Muscle of back (tissue), 13 donors: ENCODE data around the gene OPN1MW2. TPM values are rescaled to one million over a fixed set of nuclear protein-coding genes. Genes with fewer than 3 reads are reported as not detected.
"Not testable (repeated sequence)": the region's sequence is repeated elsewhere in the genome, so short reads cannot be mapped to it uniquely, and the experiment has no call there.

Source experiments
- DNase-seq, 3 donors: peaks; one replicate each; pipeline versions ENCODE4 v3.0.0 to v3.0.0-alpha.2; 2013
- long read RNA-seq, 9 donors: transcript quantifications; one replicate each; lab custom pipeline, GENCODE V29; 2026
- polyA plus RNA-seq, 10 donors: library from polyadenylated mRNA; unstranded; fragments of 120-200 nt; gene quantifications; one replicate each; pipeline ENCODE4 v1.2.1, GENCODE V29; 2013; ENCODE audit not compliant: insufficient read length in 10 of 10

OPN1MW2 gene
- polyA plus RNA-seq = not detected
- long read RNA-seq, donor 1 = 0 reads
- long read RNA-seq, donor 2 = 0 reads
- long read RNA-seq, donor 3 = 0 reads
- long read RNA-seq, donor 4 = 0 reads
- long read RNA-seq, donor 5 = 0 reads
- long read RNA-seq, donor 6 = 0 reads
- long read RNA-seq, donor 7 = 0 reads
- long read RNA-seq, donor 8 = 0 reads
- long read RNA-seq, donor 9 = 0 reads

DNA sequence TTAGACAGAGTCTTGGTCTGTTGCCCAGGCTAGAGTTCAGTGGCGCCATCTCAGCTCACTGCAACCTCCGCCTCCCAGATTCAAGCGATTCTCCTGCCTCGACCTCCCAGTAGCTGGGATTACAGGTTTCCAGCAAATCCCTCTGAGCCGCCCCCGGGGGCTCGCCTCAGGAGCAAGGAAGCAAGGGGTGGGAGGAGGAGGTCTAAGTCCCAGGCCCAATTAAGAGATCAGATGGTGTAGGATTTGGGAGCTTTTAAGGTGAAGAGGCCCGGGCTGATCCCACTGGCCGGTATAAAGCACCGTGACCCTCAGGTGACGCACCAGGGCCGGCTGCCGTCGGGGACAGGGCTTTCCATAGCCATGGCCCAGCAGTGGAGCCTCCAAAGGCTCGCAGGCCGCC is at the start of gene OPN1MW2:
TSS of gene OPN1MW2 (plus strand) at position 301 of the 400 bp plus-strand sequence. CDS start at position 361, 60 bp downstream.
- not testable (repeated sequence) for DNase-seq

DNA sequence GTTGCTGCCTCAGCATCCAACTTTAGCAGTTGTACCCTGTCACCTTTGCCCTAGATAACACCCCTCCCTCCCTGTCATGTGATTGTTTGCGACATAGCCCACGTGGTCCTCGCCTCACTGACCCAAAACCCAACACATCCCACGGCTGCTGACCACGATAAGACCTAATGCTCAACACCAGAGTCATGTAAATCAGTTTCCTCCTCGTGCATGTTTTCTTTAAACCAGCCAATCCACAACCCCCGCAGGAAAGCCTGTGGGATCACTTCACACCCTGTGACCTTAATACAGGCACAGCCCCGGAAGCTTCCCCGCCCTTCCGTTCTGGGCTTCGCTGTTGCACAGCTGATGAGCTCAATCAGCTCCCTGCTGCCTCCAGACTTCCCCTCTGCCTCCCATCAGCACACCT is 47.0 kb upstream of the OPN1MW2 start:
- DNase-seq = not testable (repeated sequence)

DNA sequence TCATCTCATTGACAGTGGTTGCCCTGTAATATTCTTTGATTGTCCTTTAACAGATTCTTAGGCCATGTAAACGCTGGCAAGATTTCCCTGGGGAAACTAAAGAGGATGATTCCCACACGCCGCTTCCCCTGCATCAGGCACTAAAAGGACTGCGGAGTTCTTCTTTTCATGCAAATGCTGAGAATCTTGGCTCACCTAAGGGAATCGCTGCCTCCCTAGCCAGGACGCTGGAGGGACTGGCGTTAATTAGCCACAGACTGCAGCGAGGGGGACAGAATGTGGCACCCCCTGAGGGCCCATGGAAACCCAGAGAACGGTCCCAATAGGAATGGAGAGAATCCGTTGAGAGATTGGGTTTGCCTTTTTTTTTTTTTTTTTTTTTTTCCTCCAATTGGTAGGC is 45.2 kb upstream of the OPN1MW2 start:
- DNase-seq = not testable (repeated sequence)

DNA sequence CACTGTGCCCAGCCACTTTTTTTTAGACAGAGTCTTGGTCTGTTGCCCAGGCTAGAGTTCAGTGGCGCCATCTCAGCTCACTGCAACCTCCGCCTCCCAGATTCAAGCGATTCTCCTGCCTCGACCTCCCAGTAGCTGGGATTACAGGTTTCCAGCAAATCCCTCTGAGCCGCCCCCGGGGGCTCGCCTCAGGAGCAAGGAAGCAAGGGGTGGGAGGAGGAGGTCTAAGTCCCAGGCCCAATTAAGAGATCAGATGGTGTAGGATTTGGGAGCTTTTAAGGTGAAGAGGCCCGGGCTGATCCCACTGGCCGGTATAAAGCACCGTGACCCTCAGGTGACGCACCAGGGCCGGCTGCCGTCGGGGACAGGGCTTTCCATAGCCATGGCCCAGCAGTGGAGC is 37.3 kb upstream of the OPN1MW2 start, which contains the start of gene OPN1MW:
TSS of gene OPN1MW (plus strand) at position 301 of the 400 bp plus-strand sequence. CDS start at position 383, 82 bp downstream.
- DNase-seq = not testable (repeated sequence)

DNA sequence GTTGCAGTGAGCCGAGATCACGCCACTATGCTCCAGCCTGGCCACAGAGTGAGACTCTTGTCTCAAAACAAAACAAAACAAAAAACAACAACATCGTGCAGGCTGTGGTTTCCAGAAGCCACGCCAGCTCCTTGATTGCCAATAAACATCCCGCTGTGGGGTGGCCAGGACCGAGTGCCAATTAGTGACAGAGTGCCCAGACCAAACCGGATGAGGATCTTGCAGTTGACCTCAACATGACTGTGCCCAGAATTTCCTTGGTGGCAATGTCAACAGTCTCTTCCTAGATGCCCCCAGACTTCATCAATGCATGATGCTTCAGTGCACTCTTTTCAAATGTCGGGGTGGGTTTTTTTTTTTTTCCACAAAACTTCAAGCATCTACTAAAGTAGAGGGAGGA is 35.8 kb upstream of the OPN1MW2 start:
- not testable (repeated sequence) for DNase-seq

DNA sequence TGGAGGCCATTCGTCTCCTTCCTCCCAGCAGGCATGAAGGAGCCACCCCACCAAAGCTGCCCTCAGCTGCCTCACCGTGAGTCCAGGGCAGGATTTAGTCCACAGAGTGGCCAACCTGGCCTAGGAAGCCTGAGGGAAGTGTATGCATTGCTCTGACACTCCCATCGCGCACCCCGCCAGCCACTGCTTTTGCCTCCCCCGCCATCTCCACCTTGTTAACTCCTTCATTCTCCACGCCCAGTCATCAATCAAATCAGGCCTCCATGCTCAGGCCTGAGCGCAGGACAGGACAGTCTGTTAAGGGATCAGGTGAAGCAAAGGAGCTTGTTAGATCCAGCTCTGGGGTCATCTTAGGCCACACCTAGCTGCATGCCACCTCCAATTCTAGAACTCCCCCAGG is 26.7 kb upstream of the OPN1MW2 start:
- not testable (repeated sequence) for DNase-seq

DNA sequence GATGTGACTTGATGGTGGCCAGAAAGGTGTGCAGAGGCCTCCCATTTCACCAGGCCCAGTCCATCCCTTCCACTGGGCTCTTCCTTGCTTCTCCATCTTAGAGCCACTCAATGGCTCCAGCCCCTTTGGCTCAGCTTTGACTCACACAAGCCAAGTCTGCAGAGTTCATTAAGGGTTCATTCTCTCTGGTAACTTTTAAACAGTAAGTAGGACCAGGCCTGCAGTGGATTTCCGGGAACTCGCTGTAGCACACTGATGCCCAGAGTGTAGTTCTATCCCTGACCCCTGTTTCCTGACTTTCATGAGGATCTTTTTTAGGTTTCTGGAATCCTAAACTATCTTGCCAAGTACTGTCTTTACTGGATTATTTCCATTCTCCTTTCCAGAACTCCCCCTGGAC is 25.2 kb upstream of the OPN1MW2 start:
- not testable (repeated sequence) for DNase-seq

DNA sequence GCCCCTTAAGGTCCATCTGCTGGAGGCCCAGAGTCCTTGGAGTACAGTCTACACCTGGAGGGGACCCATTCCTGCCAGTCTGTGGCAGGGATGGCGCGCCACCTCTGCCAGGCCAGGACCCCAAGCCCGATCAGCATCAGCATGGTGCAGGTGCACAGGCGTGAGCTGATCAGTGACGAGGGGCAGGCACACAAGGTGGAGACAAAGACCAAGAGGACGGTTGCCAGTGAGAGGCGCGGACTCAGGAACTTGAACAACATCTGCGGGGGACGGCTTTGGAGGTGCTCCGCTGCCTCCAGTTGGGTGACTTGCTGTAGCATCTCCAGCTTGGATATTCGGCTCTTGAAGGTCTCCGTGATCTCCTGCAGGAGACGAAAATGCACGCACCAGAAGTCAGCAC is 23.1 kb upstream of the OPN1MW2 start:
- not testable (repeated sequence) for DNase-seq

DNA sequence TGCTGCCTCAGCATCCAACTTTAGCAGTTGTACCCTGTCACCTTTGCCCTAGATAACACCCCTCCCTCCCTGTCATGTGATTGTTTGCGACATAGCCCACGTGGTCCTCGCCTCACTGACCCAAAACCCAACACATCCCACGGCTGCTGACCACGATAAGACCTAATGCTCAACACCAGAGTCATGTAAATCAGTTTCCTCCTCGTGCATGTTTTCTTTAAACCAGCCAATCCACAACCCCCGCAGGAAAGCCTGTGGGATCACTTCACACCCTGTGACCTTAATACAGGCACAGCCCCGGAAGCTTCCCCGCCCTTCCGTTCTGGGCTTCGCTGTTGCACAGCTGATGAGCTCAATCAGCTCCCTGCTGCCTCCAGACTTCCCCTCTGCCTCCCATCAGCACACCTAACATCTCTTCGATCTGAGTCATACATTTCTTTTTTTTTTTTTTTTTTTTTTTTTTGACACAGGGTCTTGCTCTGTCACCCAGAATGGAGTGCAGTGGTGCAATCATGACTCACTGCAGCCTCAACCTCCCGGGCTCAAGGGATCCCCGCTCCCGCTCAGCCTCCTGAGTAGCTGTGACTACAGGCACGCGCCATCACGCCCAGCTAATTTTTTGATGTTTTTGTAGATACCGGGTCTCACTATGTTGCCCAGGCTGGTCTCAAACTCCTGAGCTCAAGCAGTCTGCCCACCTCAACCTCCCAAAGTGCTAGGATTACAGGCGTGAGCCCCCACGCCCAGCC is 9.7 kb upstream of the OPN1MW2 start:
- not testable (repeated sequence) for DNase-seq

DNA sequence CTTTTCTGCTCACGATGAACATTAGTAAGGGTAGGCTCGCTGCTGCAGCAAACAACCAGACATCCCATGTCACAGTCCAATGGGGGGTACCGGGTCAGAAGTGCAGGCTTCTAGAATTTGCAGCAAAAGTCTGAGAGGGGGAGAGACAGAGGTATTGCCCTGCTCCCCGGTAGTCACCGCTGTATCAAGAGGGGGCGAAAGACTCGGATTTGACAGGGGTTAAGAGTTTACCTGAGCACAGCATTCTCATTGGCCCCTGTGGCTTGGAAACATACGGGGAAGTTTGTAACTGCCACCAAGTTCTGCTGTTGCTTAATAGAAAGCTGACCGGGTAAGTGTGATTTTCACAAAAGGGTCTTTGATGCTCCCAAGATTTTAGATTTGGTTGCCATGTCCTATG is 8.5 kb upstream of the OPN1MW2 start:
- DNase-seq = not testable (repeated sequence)

DNA sequence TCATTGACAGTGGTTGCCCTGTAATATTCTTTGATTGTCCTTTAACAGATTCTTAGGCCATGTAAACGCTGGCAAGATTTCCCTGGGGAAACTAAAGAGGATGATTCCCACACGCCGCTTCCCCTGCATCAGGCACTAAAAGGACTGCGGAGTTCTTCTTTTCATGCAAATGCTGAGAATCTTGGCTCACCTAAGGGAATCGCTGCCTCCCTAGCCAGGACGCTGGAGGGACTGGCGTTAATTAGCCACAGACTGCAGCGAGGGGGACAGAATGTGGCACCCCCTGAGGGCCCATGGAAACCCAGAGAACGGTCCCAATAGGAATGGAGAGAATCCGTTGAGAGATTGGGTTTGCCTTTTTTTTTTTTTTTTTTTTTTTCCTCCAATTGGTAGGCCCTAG is 8.1 kb upstream of the OPN1MW2 start:
- not testable (repeated sequence) for DNase-seq

DNA sequence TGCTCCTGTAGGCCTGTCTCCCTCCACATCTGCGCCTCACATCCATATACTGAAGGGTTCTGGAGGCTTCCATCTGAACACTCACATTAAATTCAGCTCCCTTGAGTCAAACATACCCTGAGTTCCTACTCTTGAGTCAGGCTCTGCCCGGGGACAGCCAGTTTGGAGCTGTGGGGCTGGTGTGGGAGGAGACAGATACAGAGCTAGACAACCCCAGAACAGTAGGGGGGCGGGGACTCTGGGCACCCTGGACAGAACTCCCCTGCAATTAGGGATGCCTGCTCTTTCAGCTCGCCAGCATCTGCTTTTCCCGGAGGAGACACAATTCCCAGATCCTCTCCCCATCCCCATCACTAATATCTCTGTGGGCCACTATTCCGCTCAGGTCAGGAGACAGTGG is 5.7 kb downstream of the OPN1MW2 start:
- DNase-seq = not testable (repeated sequence)

DNA sequence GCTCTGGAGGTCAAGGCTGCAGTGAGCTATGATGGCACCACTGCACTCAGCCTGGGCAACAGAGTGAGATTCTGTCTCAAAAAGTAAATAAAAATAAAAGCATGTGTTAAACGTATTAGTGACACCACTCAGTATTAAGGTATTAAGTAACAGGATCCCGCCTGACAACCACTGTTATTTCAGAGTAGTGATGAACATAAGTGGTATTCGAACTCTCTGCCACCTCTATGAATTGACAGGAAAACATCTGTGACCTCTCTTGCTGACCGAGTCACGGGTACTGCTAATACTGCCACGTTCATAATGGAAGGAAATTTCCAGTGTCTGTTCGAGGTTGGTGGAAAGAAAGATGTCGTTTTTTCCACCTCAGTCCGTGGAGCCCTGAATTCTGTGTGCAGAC is 7.2 kb downstream of the OPN1MW2 start:
- not testable (repeated sequence) for DNase-seq

DNA sequence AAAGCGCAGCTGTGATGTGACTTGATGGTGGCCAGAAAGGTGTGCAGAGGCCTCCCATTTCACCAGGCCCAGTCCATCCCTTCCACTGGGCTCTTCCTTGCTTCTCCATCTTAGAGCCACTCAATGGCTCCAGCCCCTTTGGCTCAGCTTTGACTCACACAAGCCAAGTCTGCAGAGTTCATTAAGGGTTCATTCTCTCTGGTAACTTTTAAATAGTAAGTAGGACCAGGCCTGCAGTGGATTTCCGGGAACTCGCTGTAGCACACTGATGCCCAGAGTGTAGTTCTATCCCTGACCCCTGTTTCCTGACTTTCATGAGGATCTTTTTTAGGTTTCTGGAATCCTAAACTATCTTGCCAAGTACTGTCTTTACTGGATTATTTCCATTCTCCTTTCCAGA is 11.9 kb downstream of the OPN1MW2 start:
- DNase-seq = not testable (repeated sequence)

DNA sequence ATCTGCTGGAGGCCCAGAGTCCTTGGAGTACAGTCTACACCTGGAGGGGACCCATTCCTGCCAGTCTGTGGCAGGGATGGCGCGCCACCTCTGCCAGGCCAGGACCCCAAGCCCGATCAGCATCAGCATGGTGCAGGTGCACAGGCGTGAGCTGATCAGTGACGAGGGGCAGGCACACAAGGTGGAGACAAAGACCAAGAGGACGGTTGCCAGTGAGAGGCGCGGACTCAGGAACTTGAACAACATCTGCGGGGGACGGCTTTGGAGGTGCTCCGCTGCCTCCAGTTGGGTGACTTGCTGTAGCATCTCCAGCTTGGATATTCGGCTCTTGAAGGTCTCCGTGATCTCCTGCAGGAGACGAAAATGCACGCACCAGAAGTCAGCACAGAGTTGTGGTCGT is 14.1 kb downstream of the OPN1MW2 start:
- DNase-seq = not testable (repeated sequence)

DNA sequence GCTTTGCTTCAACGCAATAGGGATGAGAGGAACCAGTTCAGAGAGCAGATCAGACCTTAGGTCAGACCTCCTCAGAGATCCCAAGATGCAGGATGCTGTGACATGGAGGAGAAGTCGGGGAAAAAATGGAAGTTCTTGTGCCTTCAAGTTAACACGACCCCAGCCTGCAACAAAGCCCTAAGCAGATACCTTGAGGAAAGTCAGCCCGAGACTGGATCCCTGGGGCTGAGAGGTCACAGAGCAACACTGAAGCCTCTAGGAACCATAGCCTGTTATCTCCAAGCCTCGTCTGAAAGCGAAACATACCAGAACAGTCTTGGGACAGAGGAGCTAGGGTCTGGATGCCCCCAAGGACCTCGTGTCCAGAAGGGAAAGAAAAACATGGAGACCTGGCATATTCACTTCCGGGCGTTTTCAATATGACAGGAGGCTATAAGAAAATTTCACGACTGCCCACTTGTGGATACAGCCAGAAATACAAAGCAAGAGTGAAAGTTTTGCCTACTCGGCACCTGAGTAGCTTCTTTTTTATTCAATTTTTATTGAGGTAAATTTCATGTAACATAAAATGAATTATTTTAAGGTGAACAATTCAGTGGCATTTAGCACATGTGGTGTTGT is 19.5 kb downstream of the OPN1MW2 start:
- DNase-seq = not testable (repeated sequence)

DNA sequence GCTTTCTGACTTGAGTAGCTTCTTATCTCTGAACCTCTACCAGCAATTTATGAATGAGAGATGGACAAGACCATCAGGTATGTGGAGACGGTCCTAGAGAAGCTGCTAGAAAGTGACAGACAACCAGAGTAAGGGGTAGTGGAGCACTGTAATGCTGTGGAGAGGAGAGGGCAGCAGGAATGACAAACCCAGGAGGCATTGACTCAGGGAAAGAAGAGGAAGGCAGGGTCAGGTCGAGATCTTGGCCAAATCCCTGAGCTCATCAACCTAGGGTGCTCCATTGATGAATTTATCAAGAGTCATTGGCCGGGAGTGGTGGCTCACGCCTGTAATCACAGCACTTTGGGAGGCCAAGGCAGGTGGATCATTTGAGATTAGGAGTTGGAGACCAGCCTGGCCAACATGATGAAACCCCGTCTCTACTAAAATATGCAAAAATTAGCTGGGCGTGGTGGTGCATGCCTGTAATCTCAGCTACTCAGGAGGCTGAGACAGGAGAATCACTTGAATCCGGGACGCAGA is 20.5 kb downstream of the OPN1MW2 start:
- DNase-seq = not testable (repeated sequence)

DNA sequence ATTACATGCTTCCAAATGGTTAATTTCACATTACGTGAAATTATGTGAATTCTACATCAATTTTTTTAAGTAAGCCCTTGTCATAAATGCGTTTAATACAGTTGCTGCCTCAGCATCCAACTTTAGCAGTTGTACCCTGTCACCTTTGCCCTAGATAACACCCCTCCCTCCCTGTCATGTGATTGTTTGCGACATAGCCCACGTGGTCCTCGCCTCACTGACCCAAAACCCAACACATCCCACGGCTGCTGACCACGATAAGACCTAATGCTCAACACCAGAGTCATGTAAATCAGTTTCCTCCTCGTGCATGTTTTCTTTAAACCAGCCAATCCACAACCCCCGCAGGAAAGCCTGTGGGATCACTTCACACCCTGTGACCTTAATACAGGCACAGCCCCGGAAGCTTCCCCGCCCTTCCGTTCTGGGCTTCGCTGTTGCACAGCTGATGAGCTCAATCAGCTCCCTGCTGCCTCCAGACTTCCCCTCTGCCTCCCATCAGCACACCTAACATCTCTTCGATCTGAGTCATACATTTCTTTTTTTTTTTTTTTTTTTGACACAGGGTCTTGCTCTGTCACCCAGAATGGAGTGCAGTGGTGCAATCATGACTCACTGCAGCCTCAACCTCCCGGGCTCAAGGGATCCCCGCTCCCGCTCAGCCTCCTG is 28.0 kb downstream of the OPN1MW2 start:
- not testable (repeated sequence) for DNase-seq

DNA sequence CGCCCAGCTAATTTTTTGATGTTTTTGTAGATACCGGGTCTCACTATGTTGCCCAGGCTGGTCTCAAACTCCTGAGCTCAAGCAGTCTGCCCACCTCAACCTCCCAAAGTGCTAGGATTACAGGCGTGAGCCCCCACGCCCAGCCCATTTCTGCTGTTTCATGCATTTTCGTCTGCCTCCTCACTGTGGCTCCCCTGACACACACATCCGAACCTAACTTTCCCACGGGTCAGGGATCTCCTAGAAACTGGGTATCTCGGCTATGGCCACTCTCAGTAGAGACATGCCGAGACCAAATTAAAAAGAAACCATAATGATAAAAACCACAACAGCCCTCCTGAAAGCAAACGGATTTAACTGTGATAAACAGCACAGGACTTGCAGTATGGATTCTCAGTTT is 28.5 kb downstream of the OPN1MW2 start:
- DNase-seq = not testable (repeated sequence)

DNA sequence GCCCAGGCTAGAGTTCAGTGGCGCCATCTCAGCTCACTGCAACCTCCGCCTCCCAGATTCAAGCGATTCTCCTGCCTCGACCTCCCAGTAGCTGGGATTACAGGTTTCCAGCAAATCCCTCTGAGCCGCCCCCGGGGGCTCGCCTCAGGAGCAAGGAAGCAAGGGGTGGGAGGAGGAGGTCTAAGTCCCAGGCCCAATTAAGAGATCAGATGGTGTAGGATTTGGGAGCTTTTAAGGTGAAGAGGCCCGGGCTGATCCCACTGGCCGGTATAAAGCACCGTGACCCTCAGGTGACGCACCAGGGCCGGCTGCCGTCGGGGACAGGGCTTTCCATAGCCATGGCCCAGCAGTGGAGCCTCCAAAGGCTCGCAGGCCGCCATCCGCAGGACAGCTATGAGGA is 37.7 kb downstream of the OPN1MW2 start, which contains the start of gene OPN1MW3:
TSS of gene OPN1MW3 (plus strand) at position 301 of the 400 bp plus-strand sequence. CDS start at position 339, 38 bp downstream.
- DNase-seq = not testable (repeated sequence)

DNA sequence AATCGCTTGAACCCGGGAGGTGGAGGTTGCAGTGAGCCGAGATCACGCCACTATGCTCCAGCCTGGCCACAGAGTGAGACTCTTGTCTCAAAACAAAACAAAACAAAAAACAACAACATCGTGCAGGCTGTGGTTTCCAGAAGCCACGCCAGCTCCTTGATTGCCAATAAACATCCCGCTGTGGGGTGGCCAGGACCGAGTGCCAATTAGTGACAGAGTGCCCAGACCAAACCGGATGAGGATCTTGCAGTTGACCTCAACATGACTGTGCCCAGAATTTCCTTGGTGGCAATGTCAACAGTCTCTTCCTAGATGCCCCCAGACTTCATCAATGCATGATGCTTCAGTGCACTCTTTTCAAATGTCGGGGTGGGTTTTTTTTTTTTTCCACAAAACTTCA is 39.2 kb downstream of the OPN1MW2 start:
- not testable (repeated sequence) for DNase-seq

DNA sequence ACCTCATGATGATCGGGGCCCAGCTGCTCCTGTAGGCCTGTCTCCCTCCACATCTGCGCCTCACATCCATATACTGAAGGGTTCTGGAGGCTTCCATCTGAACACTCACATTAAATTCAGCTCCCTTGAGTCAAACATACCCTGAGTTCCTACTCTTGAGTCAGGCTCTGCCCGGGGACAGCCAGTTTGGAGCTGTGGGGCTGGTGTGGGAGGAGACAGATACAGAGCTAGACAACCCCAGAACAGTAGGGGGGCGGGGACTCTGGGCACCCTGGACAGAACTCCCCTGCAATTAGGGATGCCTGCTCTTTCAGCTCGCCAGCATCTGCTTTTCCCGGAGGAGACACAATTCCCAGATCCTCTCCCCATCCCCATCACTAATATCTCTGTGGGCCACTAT is 43.5 kb downstream of the OPN1MW2 start:
- not testable (repeated sequence) for DNase-seq
